Body of pancreas (tissue), 4 donors: Measurements from ENCODE around the gene SLC25A51.

Experiments
- CTCF ChIP-seq, 7 experiments: fragments of 450-650 bp in 4 of 7; fragments of 200-600 bp in 3 of 7; sonication (generic) in 3 of 7; IDR thresholded peaks; one replicate each; pipeline ENCODE4 v1.5.1; 2016 to 2019; ENCODE audit warnings: antibody characterized with exemption in 7 of 7
- POLR2A ChIP-seq, 3 donors: fragments of 450-650 bp; IDR thresholded peaks; one replicate each; pipeline ENCODE4 v1.6.1; 2016; ENCODE audit warnings: antibody characterized with exemption in 3 of 3, mild to moderate bottlenecking in 2 of 3

GRCh38 chr9:37852222-37852621 is 51.7 kb downstream of the SLC25A51 start:
- TF ChIP-seq POLR2A (IDR thresholded peaks at IDR 0.05) (no peak), CTCF (IDR thresholded peaks at IDR 0.05) (no peak)
